GM23338 (cell line): Measurements from ENCODE around the gene POU3F1. TPM values are rescaled to one million over a fixed set of nuclear protein-coding genes. Genes with fewer than 3 reads are reported as not detected.
A peak's percentile ranks its signal among the peaks of the same experiment; 100 is the strongest.

Experiments used
- ATAC-seq: fragments of 200-7000 bp; cut with Tn5 transposase; 3 replicates; pipeline ENCODE4 v1.9.1; 2020
- DNase-seq: peaks from one replicate; pipeline ENCODE4 v3.0.0-alpha.2; 2015; ENCODE audit warnings: low spot score
- H2AFZ ChIP-seq: fragments of 200-600 bp; sonication (generic); 2 replicates; pipeline ENCODE4 v1.8.0; 2016; ENCODE audit warnings: antibody characterized with exemption, mild to moderate bottlenecking, moderate library complexity
- H3F3A ChIP-seq: fragments of 200-600 bp; sonication (generic); replicated peaks from 2 replicates; pipeline ENCODE4 v1.8.0; 2017; ENCODE audit warnings: antibody characterized with exemption, mixed run types, low read depth
- H3K27ac ChIP-seq: fragments of 200-600 bp; sonication (generic); 2 replicates; pipeline ENCODE4 v1.6.1; 2016; ENCODE audit warnings: low read depth
- H3K27me3 ChIP-seq: fragments of 200-600 bp; sonication (generic); 2 replicates; pipeline ENCODE4 v1.8.0; 2016; ENCODE audit warnings: mild to moderate bottlenecking, mixed run types, moderate library complexity; ENCODE audit not compliant: insufficient read depth
- H3K36me3 ChIP-seq: fragments of 200-600 bp; sonication (generic); 2 replicates; pipeline ENCODE4 v1.8.0; 2016; ENCODE audit warnings: mild to moderate bottlenecking; ENCODE audit not compliant: insufficient read depth
- H3K4me1 ChIP-seq: fragments of 200-600 bp; sonication (generic); 2 replicates; pipeline ENCODE4 v1.8.0; 2016; ENCODE audit warnings: mild to moderate bottlenecking, moderate library complexity; ENCODE audit not compliant: insufficient read depth
- H3K4me2 ChIP-seq: fragments of 200-600 bp; sonication (generic); 2 replicates; pipeline ENCODE4 v1.7.1; 2017; ENCODE audit warnings: mixed run types
- H3K4me3 ChIP-seq: fragments of 200-600 bp; sonication (generic); 2 replicates; pipeline ENCODE4 v1.6.1; 2016; ENCODE audit warnings: mixed run types
- H3K79me2 ChIP-seq: fragments of 200-600 bp; sonication (generic); replicated peaks from 2 replicates; pipeline ENCODE4 v1.8.0; 2017; ENCODE audit warnings: mild to moderate bottlenecking; ENCODE audit not compliant: insufficient read depth
- H3K9me2 ChIP-seq: fragments of 200-600 bp; sonication (generic); 2 replicates; pipeline ENCODE4 v1.8.0; 2017; ENCODE audit not compliant: insufficient read depth
- H4K20me1 ChIP-seq: fragments of 200-600 bp; sonication (generic); replicated peaks from 2 replicates; pipeline ENCODE4 v1.8.0; 2017; ENCODE audit warnings: mild to moderate bottlenecking; ENCODE audit not compliant: insufficient read depth
- H3K27ac Mint-ChIP-seq: 2 replicates; pipeline ENCODE4 v1.8.0; 2020; ENCODE audit warnings: inconsistent platforms, mild to moderate bottlenecking, moderate library complexity, mixed read lengths
- H3K27me3 Mint-ChIP-seq: 3 replicates; pipeline ENCODE4 v1.8.0; 2022; ENCODE audit warnings: low read depth, mild to moderate bottlenecking, moderate library complexity, mixed read lengths, inconsistent platforms; ENCODE audit not compliant: insufficient read depth, poor library complexity
- H3K36me3 Mint-ChIP-seq: 3 replicates; pipeline ENCODE4 v1.8.0; 2021; ENCODE audit warnings: low read depth, mild to moderate bottlenecking, inconsistent platforms, moderate library complexity, mixed read lengths
- H3K4me1 Mint-ChIP-seq: 3 replicates; pipeline ENCODE4 v1.8.0; 2020; ENCODE audit warnings: mild to moderate bottlenecking, inconsistent platforms, mixed read lengths
- H3K4me3 Mint-ChIP-seq: 3 replicates; pipeline ENCODE4 v1.8.0; 2021; ENCODE audit warnings: moderate library complexity, mild to moderate bottlenecking, inconsistent platforms, mixed read lengths
- H3K9me3 Mint-ChIP-seq: 3 replicates; pipeline ENCODE4 v1.8.0; 2020; ENCODE audit warnings: moderate library complexity, mild to moderate bottlenecking, inconsistent platforms, mixed read lengths
- EZH2 ChIP-seq: fragments of 200-600 bp; sonication (generic); IDR thresholded peaks from one replicate; pipeline ENCODE4 v1.8.0; 2017; ENCODE audit warnings: antibody characterized with exemption, mild to moderate bottlenecking, low read depth; ENCODE audit not compliant: unreplicated experiment
- EZH2phosphoT487 ChIP-seq: fragments of 200-600 bp; sonication (generic); IDR thresholded peaks from one replicate; pipeline ENCODE4 v1.8.1; 2018; ENCODE audit warnings: antibody characterized with exemption; ENCODE audit not compliant: unreplicated experiment
- JUNB ChIP-seq: IDR thresholded peaks from one replicate; pipeline ENCODE4 v1.6.1; 2016; ENCODE audit warnings: antibody characterized with exemption; ENCODE audit not compliant: unreplicated experiment
- REST ChIP-seq: IDR thresholded peaks from one replicate; pipeline ENCODE4 v1.6.1; 2018; ENCODE audit warnings: antibody characterized with exemption; ENCODE audit not compliant: unreplicated experiment
- STAT1 ChIP-seq: IDR thresholded peaks from one replicate; pipeline ENCODE4 v1.6.1; 2016; ENCODE audit warnings: antibody characterized with exemption; ENCODE audit not compliant: unreplicated experiment
- ZNF114 ChIP-seq: fragments of 250-450 bp; sonication (Bioruptor Pico); IDR thresholded peaks from 2 replicates; pipeline ENCODE4 v1.5.0; 2020; ENCODE audit warnings: mild to moderate bottlenecking, moderate library complexity
- ZNF462 ChIP-seq: fragments of 250-450 bp; sonication (Bioruptor Pico); IDR thresholded peaks from 2 replicates; pipeline ENCODE4 v1.5.0; 2020; ENCODE audit warnings: mild to moderate bottlenecking, moderate library complexity
- polyA plus RNA-seq: library from polyadenylated mRNA; unstranded; fragments of >200 nt; fragmentation: Nextera tagmentation; extraction: Ambion mirVana; gene quantifications from 2 replicates; pipeline ENCODE4 v1.2.1, GENCODE V29; 2016
- total RNA-seq: library from RNA; depleted of rRNA; stranded (reverse); fragments of >200 nt; shearing (Covaris generic); gene quantifications from 2 replicates; pipeline ENCODE4 v1.2.3, GENCODE V29; 2014

The POU3F1 gene
- total and polyA plus RNA-seq, 2 experiments from 2014 or later: 3.6 to 11.5 TPM

GRCh38 chr1:38014171-38014570 is 32.4 kb downstream of the POU3F1 start:
- Mint-ChIP-seq H3K4me1 (peaks cover 13% of the 10 kb centered on the region), H3K27ac (no peak overlapping the region), H3K27me3 (peaks cover 15% of the 10 kb centered on the region), H3K36me3 (peaks cover 51% of the 10 kb centered on the region), H3K4me3 (peak overlapping the region; percentile 97), H3K9me3 (peaks cover 4% of the 10 kb centered on the region; the same call in 2 of the 3 replicates)
- H3K9me2 ChIP-seq: no peaks in the 10 kb centered on the region; the same call in 1 of the 2 replicates
- H3K27me3 ChIP-seq: no peaks in the 10 kb centered on the region
- H3K4me1 ChIP-seq: peaks cover 17% of the 10 kb centered on the region
- peak overlapping the region; percentile 72; the same call in 1 of the 2 replicates for H3K4me3 ChIP-seq
- peaks cover 17% of the 10 kb centered on the region for H3K36me3 ChIP-seq
- no peak for DNase-seq
- peak overlapping the region; percentile 76; the same call in 1 of the 2 replicates for H3K4me2 ChIP-seq
- H3K27ac ChIP-seq: 0 out of 2 replicates have a peak overlapping the region, but pooled peaks have one; percentile 24
- H2AFZ ChIP-seq: no peak overlapping the region
- TF ChIP-seq ZNF114 (no peak), REST (no peak), EZH2 (no peak), EZH2phosphoT487 (no peak)
- H3K79me2 ChIP-seq: peaks cover 52% of the 10 kb centered on the region
- no peak for ATAC-seq
- H4K20me1 ChIP-seq: peaks cover 28% of the 10 kb centered on the region
- H3F3A ChIP-seq: peaks cover 36% of the 10 kb centered on the region

GRCh38 chr1:38013227-38013622 is 33.4 kb downstream of the POU3F1 start:
- Mint-ChIP-seq H3K4me3 (peak overlapping the region; percentile 97), H3K27ac (peak overlapping the region; percentile 97), H3K9me3 (peaks cover 4% of the 10 kb centered on the region; the same call in 2 of the 3 replicates), H3K4me1 (peaks cover 18% of the 10 kb centered on the region), H3K27me3 (peaks cover 15% of the 10 kb centered on the region), H3K36me3 (peaks cover 42% of the 10 kb centered on the region)
- peak overlapping the region; percentile 86; the same call in 1 of the 2 replicates for H3K27ac ChIP-seq
- peaks cover 52% of the 10 kb centered on the region for H3K79me2 ChIP-seq
- peaks cover 35% of the 10 kb centered on the region for H3F3A ChIP-seq
- no peak for DNase-seq
- peaks cover 19% of the 10 kb centered on the region for H3K4me1 ChIP-seq
- H3K4me3 ChIP-seq: peak overlapping the region; percentile 72
- H3K27me3 ChIP-seq: no peaks in the 10 kb centered on the region
- peaks cover 15% of the 10 kb centered on the region for H3K36me3 ChIP-seq
- no peaks in the 10 kb centered on the region; the same call in 1 of the 2 replicates for H3K9me2 ChIP-seq
- peak overlapping the region; percentile 76 for H3K4me2 ChIP-seq
- peaks cover 24% of the 10 kb centered on the region for H4K20me1 ChIP-seq
- no peak overlapping the region for H2AFZ ChIP-seq
- no peak for ATAC-seq
- TF ChIP-seq STAT1 (no peak), ZNF114 (no peak), ZNF462 (CRISPR knock-in tag) (no peak), JUNB (no peak), EZH2phosphoT487 (no peak), REST (no peak)
